ENCODE results near the gene KRR1.
"Not testable (repeated sequence)": the region's sequence is repeated elsewhere in the genome, so short reads cannot be mapped to it uniquely, and the experiment has no call there.

KRR1 gene

DNA sequence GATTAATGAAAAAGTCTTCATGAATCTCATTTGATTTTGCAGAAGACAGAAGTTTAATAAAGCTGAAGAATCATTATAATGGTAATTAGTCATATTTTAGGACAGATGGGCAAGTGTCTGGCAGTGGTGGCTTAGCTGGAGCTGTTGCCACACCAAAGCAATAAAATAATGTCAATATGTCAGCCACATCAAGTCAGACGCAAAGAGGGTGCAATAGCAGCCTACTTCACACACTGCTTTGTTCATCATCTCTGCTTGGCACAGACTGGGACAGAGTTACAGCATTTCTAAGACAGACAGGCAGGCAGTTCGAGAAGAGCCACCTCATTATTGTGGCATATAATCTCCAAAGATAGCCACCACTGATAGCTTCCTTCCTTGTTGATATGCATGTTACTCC lies 16.9 kb upstream of the KRR1 start:
- DNase-seq (ENCODE audit: low read depth), result no peak
- no peak overlapping the region for H3K4me3 ChIP-seq (ENCODE audit: control insufficient read depth, low read depth, low read length)
- TF ChIP-seq, protein P1, sequence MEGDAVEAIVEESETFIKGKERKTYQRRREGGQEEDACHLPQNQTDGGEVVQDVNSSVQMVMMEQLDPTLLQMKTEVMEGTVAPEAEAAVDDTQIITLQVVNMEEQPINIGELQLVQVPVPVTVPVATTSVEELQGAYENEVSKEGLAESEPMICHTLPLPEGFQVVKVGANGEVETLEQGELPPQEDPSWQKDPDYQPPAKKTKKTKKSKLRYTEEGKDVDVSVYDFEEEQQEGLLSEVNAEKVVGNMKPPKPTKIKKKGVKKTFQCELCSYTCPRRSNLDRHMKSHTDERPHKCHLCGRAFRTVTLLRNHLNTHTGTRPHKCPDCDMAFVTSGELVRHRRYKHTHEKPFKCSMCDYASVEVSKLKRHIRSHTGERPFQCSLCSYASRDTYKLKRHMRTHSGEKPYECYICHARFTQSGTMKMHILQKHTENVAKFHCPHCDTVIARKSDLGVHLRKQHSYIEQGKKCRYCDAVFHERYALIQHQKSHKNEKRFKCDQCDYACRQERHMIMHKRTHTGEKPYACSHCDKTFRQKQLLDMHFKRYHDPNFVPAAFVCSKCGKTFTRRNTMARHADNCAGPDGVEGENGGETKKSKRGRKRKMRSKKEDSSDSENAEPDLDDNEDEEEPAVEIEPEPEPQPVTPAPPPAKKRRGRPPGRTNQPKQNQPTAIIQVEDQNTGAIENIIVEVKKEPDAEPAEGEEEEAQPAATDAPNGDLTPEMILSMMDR (conservative IDR thresholded peaks at IDR 0.05; ENCODE audit: control insufficient read depth, insufficient read depth, low read depth, low read length), result no peak

GRCh38 chr12:75526655-75527511 lies 15.5 kb upstream of the KRR1 start:
- DNase-seq (ENCODE audit: low read depth), result peak; percentile 83
- TF ChIP-seq, protein P1 (conservative IDR thresholded peaks at IDR 0.05; ENCODE audit: control insufficient read depth, insufficient read depth, low read depth, low read length), result peak; percentile 74
- H3K4me3 ChIP-seq (ENCODE audit: control insufficient read depth, low read depth, low read length), result no peak overlapping the region

DNA sequence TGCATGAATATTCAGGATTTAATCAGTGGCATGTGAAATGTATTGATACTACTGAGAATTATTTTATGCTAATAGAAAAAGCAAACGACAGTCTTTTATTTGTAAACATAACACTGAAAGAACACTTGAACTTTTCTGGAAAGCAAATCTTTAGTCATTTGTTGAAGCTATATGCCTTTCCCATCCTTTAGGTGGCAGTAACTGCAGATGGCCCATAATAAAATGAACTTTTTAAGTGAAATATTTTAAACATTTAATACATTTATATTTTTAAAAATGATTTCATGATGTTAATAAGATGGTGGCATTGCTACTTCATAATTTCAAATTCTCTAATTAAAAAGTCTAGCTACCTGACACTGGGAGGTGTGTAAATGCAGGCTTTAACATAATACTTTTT lies 13.9 kb upstream of the KRR1 start:
- DNase-seq (ENCODE audit: low read depth), result no peak
- TF ChIP-seq, protein P1 (conservative IDR thresholded peaks at IDR 0.05; ENCODE audit: control insufficient read depth, insufficient read depth, low read depth, low read length), result peak; percentile 47
- no peak overlapping the region for H3K4me3 ChIP-seq (ENCODE audit: control insufficient read depth, low read depth, low read length)

GRCh38 chr12:75522124-75522523 lies 10.7 kb upstream of the KRR1 start:
- not testable (repeated sequence) for DNase-seq (ENCODE audit: low read depth); H3K4me3 ChIP-seq (ENCODE audit: control insufficient read depth, low read depth, low read length)

DNA sequence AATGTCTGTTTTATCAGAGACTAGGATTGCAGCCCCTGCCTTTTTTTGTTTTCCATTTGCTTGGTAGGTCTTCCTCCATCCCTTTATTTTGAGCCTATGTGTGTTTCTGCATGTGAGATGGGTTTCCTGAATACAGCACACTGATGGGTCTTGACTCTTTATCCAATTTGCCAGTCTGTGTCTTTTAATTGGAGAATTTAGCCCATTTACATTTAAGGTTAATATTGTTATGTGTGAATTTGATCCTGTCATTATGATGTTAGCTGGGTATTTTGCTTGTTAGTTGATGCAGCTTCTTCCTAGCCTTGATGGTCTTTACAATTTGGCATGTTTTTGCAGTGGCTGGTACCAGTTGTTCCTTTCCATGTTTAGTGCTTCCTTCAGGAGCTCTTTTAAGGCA lies 9.8 kb upstream of the KRR1 start:
- DNase-seq (ENCODE audit: low read depth); H3K4me3 ChIP-seq (ENCODE audit: control insufficient read depth, low read depth, low read length): not testable (repeated sequence)

DNA sequence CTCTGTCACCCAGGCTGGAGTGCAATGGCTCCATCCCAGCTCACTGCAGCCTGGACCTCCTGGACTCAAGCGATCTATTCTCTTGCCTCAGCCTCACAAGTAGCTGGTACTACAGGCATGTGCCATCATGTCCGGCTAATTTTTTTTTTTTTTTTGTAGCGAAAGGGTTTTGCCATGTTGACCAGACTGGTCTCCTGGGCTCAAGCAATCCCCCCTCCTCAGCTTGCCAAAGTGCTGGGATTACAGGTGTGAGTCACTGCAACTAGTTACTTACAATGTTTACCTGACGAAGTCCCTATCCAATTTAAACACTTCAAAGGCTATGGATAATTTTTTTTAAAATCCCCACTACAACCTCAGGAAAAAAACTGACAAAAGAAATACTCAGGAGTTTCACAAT lies 1.8 kb downstream of the KRR1 start:
- TF ChIP-seq, protein P1 (conservative IDR thresholded peaks at IDR 0.05; ENCODE audit: control insufficient read depth, insufficient read depth, low read depth, low read length), result no peak
- no peak for DNase-seq (ENCODE audit: low read depth)
- H3K4me3 ChIP-seq (ENCODE audit: control insufficient read depth, low read depth, low read length), result no peak overlapping the region

GRCh38 chr12:75508159-75508558 lies 3.2 kb downstream of the KRR1 start:
- H3K4me3 ChIP-seq (ENCODE audit: control insufficient read depth, low read depth, low read length), result no peak overlapping the region
- TF ChIP-seq, protein P1 (conservative IDR thresholded peaks at IDR 0.05; ENCODE audit: control insufficient read depth, insufficient read depth, low read depth, low read length), result no peak
- peak; percentile 55 for DNase-seq (ENCODE audit: low read depth)

DNA sequence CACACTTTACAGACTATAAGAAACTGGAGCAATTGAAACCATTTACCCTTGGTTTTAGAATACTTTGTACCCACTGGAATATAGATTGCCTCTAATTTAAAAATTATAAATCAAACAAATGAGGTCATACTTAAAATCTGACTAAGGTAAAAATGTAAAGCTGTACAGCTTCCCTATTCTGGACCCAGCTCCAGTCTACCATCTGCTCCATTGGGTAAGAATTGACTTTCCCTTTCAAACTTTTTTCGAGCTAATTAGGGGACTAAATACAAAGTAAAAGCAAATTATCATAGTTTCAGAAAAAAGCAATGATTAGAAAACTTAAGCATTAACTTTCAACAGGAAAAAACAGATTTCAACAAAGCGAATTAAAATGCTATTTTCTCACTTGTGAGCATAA lies 4.3 kb downstream of the KRR1 start:
- TF ChIP-seq, protein P1 (conservative IDR thresholded peaks at IDR 0.05; ENCODE audit: control insufficient read depth, insufficient read depth, low read depth, low read length), result no peak
- H3K4me3 ChIP-seq (ENCODE audit: control insufficient read depth, low read depth, low read length), result no peak overlapping the region
- no peak for DNase-seq (ENCODE audit: low read depth)

Measured in fibroblast of mammary gland (primary cell).